NCI-H748 (cell line): Measurements from ENCODE around the gene SMC5.
"Not testable (repeated sequence)": the region's sequence is repeated elsewhere in the genome, so short reads cannot be mapped to it uniquely, and the experiment has no call there.

ENCODE experiments used
- DNase-seq: peaks from one replicate; lab custom pipeline; 2025; ENCODE audit not compliant: unreplicated experiment; lab: John Stamatoyannopoulos, UW

The SMC5 gene

DNA sequence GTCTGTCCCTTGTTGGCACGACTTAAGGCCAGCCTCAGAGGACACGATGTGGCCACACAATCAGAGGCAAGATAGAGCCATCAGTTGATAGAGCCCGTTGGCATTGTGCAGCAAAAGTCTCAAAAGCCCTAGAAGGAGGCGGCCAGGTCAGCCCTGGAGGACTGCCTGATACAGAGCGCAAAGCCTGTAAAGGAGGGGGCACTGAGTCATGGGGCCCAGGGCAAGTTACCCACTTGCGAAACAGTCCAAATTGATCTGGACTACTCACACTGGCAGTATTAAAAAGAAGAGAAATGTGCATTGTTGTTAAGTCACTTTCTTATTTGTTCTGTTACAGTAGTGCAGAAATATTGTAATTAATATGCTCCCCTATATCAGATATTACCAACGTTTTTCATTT, 104.2 kb downstream of the SMC5 start:
- no peak for DNase-seq

DNA sequence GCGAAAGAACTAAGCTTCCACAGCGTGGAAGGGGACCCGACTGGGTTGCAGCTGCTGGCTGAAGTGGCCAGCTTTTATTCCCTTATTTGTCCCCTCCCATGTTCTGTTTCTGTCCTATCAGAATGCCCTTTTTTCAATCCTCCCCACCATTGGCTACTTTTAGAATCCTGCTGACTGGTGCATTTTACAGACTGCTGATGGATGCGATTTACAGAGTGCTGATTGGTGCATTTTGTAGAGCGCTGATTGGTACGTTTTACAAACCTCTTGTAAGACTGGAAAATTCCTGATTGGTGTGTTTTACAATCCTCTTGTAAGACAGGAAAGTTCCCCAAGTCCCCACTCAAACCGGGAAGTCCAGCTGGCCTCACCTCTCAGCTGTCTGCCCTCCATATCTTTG, 105.0 kb downstream of the SMC5 start:
- no peak for DNase-seq

DNA sequence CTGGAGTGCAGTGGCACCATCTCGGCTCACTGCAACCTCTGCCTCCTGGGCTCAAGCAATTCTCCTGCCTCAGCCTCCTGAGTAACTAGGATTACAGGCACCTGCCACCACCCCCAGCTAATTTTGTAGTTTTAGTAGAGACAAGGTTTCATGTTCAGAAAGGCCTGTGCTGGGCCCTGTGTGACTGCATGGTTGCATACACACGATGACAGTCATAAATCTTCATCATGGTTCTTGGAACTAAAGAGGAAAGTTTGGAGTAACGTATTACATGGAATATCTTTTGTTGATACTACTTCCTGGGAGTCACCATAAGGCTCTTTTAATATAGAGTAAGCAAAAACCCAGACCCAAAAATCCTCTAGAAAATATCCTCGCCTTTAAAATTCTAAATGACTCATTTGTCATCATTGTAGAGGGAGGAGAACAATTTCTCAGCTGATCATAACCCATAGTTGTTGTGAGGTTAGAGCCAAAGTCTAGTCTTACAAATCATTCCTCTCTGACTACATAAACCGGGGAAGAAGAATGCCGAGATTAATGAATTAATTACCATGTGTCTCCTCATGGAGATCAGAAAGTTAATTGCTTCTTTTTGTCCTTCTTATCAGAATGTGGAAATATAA, 108.6 kb downstream of the SMC5 start:
- DNase-seq: no peak

DNA sequence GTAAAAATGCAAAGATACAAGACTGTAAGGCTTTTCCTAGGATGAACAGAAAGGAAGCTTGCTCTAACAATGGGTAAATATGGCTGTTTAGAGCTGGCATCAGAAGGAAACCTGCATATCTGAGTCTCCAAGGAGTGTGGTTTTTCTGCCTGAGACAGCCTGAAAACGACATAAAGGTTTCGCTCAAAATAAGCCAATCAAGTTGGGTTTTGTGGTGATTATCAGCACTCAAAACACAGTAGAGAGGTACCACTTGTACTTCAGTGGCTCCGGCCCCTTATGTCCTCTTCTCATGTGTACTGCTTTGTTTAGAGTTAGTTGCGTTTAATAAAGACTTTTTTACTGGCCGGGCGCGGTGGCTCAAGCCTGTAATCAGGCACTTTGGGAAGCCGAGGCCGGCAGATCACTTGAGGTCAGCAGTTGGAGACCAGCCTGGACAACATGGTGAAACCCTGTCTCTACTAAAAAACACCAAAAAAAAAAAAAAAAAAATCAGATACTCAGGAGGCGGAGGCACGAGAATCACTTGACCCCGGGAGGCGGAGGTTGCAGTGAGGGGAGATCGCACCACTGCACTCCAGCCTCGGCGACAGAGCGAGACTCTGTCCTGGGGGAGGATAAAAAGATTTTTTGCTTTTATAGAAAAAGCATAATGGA, 116.3 kb downstream of the SMC5 start:
- DNase-seq: no peak

DNA sequence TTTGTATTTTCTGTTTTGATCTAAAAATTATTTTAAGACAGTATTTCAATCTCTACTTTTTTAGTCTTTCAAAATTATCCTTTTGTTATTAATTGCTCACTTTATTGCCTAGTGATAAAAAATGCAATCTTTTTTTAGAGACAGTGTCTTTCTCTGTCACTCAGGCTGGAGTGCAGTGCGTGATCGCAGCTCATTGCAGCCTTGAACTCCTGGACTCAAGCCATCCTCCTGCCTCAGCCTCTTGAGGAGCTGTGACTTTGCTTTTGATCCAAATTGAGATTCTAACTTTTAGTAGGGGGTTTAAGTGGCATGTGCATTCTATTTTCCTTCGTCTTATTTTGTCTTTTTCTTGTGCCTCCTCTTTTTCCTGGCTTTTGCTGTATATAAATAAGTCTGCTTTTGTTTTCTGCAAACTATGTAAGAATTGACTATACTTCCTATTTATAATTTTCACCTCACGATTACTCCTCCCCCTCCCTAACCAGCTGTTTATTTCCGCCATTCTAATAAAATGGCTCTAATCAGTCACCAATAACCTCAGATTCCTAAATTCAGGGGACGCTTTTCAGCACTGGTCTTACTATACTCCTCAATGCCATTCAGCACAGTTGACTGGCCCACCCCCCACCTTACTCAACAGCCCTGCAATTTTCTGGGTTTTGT, 123.4 kb downstream of the SMC5 start:
- DNase-seq: no peak

DNA sequence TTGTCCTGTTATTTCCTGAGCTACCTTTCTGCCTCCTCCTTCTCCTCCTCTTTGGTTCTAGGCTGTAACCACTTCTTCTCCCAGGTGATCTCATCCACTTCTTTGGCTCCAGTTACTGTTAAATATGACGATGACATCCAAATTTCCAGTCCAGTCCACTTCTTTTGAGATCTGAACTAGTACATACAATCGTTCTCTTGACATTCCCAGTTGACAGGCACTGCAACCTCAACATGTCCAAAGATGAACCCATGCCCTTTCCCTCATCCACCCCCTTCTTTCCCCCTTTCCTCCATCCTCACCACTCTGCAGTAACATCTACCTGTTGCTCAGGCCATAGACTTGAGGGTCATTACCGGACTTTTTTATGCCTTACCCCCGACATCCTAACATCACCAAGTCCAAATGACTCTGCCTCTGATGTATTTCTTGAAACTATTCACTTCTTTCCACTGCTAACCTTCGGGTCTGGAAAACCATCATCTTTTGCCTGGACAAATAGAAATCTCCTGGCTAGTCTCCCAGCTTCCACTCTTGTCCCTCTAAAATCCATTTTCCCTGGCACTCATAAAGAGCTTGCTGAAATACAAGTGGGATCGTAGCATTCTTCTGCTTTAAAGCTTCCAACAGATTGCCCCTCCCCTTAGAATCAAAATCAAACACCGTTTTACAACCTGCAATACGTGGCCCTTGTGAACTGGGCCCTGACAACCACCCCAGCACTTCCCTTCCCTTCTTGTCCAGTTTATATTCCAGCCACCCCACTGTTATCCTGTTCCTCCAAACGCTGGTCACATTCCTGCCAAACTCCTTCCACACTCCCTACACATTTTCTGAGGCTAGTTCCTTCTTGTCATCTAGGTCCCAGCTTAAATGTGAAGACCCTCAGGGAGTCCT, 124.2 kb downstream of the SMC5 start:
- no peak for DNase-seq

DNA sequence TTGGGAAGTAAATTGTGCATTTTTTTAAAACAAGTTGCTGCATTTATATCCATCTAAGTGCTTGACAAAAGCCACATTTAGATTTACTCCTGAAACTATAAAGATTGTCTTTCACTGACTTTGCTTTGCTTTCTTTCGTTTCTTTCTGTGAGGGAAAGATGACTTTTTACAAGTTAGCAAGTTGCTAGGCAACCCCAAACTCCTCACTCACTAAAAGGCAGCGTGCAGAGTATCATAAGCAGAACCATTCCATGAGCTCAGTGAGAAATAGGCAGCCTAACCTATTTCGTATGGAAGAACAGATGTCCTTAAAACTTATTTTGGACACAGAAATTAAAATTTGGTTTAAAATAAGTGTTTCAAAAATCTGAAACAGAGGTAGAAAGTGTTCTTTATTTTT, 126.6 kb downstream of the SMC5 start:
- DNase-seq: no peak

DNA sequence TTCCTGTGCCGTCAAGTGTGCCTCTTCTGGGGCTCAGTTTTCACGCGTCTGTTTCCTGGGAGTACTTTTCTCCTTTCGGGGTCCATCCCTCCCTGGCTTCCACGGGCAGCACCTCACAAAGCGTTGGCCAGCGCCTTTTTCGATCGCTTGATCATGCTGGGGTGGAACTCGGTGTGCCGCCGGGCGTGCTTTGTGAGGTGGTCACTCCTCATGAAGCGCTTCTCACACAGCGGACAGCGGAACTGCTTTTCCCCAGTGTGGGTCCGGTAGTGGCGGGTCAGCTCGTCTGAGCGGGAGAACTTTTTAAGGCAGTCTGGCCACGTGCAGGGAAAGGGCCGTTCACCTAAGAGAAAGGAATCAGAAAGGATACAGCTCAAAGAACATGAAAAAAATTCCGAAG, 128.9 kb downstream of the SMC5 start:
- no peak for DNase-seq

DNA sequence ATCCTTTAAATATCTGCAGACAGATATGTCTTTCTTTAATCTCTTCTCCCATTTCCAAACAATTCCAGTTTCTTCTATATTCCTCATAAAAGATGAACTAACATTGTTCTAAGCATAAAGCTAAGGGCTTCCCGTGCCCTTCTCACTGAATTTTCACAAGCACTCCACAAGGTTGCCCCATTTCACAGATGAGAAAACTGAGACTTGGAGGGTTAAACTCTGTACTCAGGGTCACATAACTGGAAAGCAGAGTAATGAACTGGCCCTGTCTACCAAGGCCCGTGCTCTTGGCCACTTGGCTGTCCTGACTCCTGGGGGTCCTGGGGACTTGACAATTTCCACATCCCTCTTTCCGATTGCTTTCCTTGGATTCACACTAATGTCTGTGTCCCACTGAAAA, 130.4 kb downstream of the SMC5 start:
- DNase-seq: no peak

DNA sequence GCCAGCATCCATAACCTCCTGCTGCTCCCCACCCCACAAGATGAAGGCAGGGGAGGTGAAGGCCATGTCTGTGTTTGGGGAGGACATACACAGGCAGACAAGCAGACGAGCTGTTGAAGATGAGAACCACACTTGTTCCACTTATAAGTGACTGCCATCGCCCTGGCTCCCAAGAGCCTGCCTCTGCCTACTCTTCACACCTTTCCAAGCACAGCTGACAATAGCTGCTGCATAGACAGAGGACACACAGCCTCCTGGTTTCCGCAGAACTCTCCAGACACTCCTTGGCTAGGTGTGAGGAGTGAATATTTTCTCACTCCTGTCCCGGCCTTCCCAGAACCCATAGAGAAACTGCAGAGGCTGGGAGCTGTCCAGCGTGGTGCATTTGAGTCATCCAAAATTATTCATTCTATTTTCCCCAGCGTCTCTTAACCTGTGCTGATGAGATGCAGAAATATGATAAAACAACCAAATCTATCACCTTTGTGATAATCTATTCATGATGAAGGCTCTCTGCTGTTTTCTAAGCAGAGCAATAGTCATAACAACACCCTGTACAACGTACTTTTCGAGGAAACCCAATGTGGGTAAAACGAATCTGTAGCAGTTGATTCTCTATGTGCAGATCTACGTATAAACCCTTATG, 131.0 kb downstream of the SMC5 start:
- no peak for DNase-seq

DNA sequence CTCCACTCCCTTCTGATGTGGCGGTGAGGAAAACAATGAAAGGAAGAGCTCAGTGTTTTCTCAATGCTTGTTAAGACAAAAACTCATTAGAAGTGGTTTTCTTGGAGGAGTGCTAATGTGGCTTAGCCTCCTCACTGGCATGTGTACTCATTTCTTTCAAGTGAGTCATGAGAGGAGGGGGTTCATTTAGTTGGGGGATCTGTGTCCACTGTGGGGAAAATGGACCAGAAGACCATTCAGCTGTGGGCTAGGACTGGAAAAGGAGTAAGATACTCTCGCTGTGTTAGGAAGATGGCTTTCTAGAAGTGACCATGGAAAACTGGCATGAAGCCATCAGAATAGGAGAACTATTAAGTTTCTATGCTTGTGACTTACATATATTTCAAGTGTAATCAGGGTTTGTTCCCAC, 132.2 kb downstream of the SMC5 start:
- no peak for DNase-seq

DNA sequence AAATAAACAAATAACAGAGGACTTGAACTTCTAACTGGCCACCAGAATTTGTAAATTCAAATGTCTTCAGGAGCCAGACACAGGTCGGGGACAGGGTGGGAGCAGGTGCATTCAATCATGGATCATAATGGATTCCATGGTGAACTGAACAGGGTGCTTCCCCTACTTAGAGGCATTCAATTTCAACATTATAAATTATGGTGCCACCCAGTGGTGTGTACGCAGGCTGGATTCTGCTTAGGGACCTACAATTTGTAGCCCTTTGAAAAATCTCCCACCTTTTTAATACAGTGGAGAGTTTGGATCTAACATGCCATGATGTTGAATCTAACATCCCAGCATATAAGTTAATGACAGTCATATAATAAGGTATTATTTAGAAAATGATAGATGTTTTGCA, 133.4 kb downstream of the SMC5 start:
- peak; percentile 34 for DNase-seq

DNA sequence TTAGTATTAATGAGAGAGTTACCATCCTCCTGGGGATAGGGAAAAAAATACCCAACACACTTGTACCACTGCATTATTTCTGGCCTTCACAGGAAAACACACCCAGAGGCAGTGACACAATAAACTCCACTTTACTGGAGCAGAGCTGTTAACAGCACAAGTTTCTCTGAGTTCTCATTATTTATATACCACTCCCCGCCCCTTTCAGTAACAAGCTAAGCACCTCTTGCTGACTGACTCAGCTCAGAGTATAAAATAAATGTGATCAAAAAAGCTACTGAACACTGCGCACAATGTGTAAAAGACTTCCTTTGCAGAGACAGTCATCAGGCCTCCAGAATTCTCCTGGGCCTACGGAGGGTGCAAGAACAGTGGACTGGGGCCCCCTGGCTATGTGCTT, 134.1 kb downstream of the SMC5 start:
- DNase-seq: no peak

DNA sequence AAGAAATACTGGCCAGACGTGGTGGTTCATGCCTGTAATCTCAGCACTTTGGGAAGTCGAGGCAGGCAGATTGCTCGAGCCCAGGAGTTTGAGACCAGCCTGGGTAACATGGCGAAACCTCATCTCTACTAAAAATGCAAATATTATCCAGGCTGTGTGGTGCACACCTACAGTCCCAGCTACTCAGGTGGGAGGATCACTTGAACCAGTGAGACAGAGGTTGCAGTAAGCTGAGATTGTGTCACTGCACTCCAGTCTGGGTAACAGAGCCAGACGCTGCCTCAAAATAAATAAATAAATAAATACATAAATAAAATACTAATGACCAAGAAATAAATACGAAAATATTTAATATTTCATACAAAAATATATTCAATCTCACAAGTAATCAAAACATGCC, 136.9 kb downstream of the SMC5 start:
- DNase-seq: no peak

DNA sequence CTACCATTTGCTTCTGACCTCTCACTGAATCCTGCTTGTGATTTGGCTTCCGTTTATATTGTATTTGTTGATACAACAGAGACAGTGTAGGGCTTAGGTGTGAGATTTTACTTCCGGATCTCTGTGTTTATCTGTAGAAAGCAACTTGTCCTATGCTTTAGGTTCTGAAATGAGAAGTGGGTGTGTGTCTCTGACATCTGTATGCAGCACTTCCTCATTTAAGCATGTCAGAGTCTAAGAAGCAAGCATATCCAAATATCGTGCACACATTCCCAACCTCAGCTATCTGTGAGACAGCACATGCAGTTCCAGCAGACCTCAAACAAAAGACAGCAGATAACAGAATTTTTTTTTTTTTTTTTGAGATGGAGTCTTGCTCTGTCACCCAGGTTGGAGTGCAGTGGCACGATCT, 139.4 kb downstream of the SMC5 start:
- DNase-seq: no peak

DNA sequence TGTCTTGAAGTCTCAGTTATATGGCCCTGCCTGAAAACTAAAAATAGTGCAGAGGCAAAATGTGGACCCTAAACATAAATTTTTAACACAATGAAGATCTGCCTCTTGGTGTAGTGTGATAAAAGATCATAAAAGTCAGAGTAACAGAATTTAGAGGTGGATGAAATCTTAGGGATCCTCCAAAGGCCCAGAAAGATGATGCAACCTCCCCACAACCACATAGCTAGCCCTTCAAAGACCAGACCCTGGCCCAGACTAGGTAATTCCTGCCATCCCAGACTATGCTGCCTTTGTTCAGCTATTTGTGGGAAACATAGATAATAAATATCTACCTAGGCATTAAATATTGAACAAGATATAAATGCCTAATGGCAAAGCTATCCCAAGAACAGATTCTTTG, 140.4 kb downstream of the SMC5 start:
- DNase-seq: no peak

DNA sequence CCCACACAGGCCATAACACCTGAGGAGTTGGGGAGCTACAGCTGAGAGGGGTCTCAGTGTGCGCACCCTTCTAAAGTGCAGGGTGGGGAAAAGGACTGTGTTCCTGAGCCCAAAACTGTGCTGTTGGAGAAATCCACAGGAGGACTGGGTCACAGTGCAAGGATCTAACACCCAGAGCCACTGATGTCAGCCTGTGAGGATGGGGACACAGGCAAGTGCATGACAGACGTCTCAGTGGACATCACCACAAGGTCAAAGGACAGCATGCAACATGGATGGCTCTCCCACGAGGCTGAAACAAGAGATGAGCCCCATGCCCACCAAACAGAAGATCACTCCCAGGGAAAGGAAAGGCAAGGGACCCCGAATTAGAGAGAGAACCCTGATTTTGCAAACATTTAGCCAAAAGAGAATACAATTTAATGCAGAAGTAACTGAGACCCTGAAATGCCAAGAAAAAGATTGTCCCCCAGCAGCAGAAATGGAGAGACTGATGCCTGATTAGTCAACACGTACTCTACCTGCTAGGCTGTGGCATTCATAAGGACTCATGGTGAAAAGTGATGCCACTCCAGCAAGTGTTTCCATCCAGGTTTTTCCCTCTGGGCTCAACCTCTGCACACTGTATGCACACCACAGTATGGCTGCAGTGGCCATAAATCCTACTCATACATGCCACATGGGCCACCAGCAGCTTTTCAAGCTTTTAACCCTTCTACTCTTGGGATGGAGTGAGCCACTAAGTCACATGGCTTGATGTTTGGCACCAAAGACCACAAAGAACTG, 141.5 kb downstream of the SMC5 start:
- no peak for DNase-seq

DNA sequence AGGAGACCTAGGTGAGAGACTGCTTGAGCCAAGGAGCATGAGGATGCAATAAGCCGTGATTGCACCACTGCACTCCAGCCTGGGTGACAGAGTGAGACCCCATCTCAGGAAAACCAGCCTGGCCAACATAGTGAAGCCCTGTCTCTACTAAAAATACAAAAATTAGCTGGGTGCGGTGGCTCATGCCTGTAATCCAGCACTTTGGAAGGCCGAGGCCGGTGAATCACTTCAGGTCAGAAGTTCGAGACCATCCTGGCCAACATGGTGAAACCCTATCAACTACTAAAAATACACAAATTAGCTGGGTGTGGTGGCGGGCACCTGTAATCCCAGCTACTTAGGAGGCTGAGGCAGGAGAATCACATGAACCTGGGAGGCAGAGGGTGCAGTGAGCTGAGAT, 142.5 kb downstream of the SMC5 start:
- not testable (repeated sequence) for DNase-seq

DNA sequence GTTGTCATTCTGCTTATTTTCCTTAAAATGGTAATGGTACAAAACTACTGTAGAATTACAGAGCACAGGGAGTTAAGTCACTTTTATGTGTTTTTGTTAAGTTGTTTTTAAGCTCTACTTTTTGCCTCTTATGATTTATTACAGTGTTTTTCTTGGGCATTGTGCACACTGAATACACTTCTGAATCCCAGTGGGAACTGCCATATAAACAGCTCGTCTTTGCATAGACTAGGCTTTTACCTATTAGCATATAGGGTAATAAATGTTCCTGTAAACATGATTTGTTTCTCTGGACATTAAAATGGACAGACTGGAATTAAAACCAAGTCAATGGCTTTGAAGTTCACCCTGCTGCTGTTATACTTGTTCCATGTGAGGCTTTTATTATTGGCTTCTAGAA, 143.4 kb downstream of the SMC5 start:
- no peak for DNase-seq

DNA sequence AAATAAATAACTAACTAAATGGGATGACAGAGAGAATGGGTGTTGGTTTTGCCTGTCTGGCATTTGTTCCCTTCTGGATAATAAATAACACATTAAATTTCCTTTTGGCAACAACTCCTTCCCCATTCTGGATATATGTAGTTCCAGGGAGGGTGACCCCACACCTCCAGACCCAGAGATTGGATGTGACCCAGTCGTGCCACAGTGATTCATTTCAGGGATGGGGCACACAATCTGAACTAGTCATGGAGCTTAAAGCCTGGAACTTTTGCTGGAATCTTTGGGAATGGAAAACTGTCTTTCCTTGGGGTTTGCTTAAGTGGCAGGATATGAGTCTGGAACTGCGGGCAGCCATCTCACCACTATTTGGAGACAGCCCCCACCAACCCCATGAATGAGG, 144.4 kb downstream of the SMC5 start:
- DNase-seq: no peak
